ENCODE data around the gene AATK. TPM values are rescaled to one million over a fixed set of nuclear protein-coding genes. Genes with fewer than 3 reads are reported as not detected.

The AATK gene
- total and polyA plus RNA-seq, 2 experiments from 2014 or later, result 1.1 to 5.0 TPM

DNA sequence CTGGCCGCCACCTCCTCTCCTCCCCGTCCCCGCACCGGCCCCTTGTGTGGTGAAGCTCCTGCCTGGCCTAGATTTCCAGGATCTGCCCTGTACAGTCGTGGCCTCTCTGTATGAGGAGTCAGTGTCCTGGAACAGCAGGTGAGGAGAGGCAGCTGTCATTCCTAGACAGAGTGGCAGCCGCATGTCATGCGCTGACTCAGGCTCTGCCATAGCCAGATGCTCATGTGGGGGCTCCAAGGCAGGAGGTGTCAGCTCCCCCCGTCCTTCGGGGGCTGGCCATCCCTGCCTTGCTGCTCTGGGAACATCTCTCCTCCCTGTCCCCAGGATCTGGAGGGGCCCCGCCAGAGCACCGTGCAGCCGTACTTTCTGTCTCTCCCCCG, 70.6 kb downstream of the AATK start:
- Mint-ChIP-seq H3K4me3 (no peak overlapping the region), H3K27ac (peak overlapping the region; percentile 80), H3K9me3 (no peaks in the 10 kb centered on the region), H3K36me3 (ENCODE audit: low read depth) (no peaks in the 10 kb centered on the region), H3K4me1 (peaks cover 30% of the 10 kb centered on the region), H3K27me3 (ENCODE audit: insufficient read depth, low read depth, poor library complexity) (peaks cover 25% of the 10 kb centered on the region)
- Histone ChIP-seq H2AFZ (no peak overlapping the region), H4K20me1 (replicated peaks; ENCODE audit: insufficient read depth) (no peaks in the 10 kb centered on the region), H3K36me3 (ENCODE audit: insufficient read depth) (no peaks in the 10 kb centered on the region), H3K4me3 (no peak overlapping the region), H3K79me2 (replicated peaks; ENCODE audit: insufficient read depth) (no peaks in the 10 kb centered on the region), H3F3A (replicated peaks; ENCODE audit: low read depth) (no peaks in the 10 kb centered on the region), H3K4me1 (ENCODE audit: insufficient read depth) (peaks cover 6% of the 10 kb centered on the region; the same call in 1 of the 2 replicates), H3K9me2 (ENCODE audit: insufficient read depth) (no peaks in the 10 kb centered on the region), H3K27ac (ENCODE audit: low read depth) (no peak overlapping the region), H3K4me2 (no peak overlapping the region; the same call in 1 of the 2 replicates), H3K27me3 (ENCODE audit: insufficient read depth) (no peaks in the 10 kb centered on the region)
- TF ChIP-seq EZH2phosphoT487 (IDR thresholded peaks at IDR 0.05; ENCODE audit: unreplicated experiment) (no peak), ZNF114 (CRISPR knock-in tag; IDR thresholded peaks at IDR 0.05) (no peak), STAT1 (IDR thresholded peaks at IDR 0.05; ENCODE audit: unreplicated experiment) (no peak), EZH2 (IDR thresholded peaks at IDR 0.05; ENCODE audit: low read depth, unreplicated experiment) (no peak), NANOG (IDR thresholded peaks at IDR 0.05; ENCODE audit: borderline replicate concordance) (no peak)
- TF ChIP-seq, protein P1, sequence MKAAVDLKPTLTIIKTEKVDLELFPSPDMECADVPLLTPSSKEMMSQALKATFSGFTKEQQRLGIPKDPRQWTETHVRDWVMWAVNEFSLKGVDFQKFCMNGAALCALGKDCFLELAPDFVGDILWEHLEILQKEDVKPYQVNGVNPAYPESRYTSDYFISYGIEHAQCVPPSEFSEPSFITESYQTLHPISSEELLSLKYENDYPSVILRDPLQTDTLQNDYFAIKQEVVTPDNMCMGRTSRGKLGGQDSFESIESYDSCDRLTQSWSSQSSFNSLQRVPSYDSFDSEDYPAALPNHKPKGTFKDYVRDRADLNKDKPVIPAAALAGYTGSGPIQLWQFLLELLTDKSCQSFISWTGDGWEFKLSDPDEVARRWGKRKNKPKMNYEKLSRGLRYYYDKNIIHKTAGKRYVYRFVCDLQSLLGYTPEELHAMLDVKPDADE (IDR thresholded peaks at IDR 0.05), result no peak
- TF ChIP-seq, protein P2, sequence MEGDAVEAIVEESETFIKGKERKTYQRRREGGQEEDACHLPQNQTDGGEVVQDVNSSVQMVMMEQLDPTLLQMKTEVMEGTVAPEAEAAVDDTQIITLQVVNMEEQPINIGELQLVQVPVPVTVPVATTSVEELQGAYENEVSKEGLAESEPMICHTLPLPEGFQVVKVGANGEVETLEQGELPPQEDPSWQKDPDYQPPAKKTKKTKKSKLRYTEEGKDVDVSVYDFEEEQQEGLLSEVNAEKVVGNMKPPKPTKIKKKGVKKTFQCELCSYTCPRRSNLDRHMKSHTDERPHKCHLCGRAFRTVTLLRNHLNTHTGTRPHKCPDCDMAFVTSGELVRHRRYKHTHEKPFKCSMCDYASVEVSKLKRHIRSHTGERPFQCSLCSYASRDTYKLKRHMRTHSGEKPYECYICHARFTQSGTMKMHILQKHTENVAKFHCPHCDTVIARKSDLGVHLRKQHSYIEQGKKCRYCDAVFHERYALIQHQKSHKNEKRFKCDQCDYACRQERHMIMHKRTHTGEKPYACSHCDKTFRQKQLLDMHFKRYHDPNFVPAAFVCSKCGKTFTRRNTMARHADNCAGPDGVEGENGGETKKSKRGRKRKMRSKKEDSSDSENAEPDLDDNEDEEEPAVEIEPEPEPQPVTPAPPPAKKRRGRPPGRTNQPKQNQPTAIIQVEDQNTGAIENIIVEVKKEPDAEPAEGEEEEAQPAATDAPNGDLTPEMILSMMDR (conservative IDR thresholded peaks at IDR 0.05; ENCODE audit: low read depth in 2 of 2), result no peak
- ATAC-seq (no peak), DNase-seq (ENCODE audit: low spot score) (no peak)

DNA sequence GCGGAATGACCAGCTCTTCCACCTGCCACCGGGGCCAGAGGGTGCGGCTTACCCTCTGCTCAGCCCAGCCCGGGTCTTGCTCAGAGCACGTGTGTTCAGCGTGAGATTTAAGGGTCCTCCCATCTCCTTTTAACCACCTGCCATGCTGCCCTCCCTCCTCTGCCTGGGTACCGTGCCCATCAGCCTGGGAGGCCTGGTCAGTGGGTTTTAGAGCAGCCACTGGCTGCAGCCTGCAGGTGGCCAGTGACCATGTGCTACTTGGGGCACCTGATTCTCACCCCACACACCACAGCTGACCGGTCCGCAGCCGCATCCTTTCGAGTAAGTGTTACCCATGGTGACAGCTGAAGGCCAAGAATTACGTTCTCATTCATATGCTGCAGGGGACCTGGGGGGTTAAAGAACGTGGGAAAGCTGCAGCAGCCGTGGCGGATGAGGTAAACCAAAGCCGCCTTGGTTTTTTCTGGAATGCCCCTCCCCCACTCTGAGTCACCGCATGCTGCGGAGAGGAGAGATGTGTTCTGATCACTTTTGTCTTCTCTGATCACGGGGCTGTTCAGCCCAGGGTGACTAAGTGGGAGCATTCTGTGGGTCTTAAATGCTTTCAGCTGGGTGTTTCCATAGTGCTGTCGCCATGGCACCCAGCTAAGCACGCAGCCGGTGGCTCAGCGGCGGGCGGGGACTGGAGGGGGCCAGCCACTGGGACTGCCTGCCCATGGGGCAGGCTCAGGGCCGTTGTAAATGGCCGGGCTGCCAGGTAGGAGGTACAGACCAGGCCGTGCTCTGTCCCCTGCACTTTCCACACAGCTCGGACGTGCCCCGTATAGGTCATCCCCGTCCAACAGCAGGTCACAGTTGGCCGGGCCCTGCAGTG, 71.3 kb downstream of the AATK start:
- no peaks in the 10 kb centered on the region for H3K27me3 ChIP-seq (ENCODE audit: insufficient read depth)
- H3K9me2 ChIP-seq (ENCODE audit: insufficient read depth), result no peaks in the 10 kb centered on the region
- ATAC-seq, result peak; percentile 12
- H3K4me2 ChIP-seq, result peak overlapping the region; percentile 45; the same call in 1 of the 2 replicates
- DNase-seq (ENCODE audit: low spot score), result peak; percentile 80
- H3K36me3 Mint-ChIP-seq (ENCODE audit: low read depth), result no peaks in the 10 kb centered on the region
- peaks cover 27% of the 10 kb centered on the region for H3K27me3 Mint-ChIP-seq (ENCODE audit: insufficient read depth, low read depth, poor library complexity)
- no peak overlapping the region for H2AFZ ChIP-seq
- H3K36me3 ChIP-seq (ENCODE audit: insufficient read depth), result no peaks in the 10 kb centered on the region
- H3K79me2 ChIP-seq (replicated peaks; ENCODE audit: insufficient read depth), result no peaks in the 10 kb centered on the region
- H3K4me3 ChIP-seq, result no peak overlapping the region
- H3K4me3 Mint-ChIP-seq, result no peak overlapping the region; the same call in 2 of the 3 replicates
- no peaks in the 10 kb centered on the region for H3K9me3 Mint-ChIP-seq
- peak overlapping the region; percentile 79 for H3K27ac Mint-ChIP-seq
- H3K27ac ChIP-seq (ENCODE audit: low read depth), result peak overlapping the region; percentile 26; the same call in 1 of the 2 replicates
- H3K4me1 ChIP-seq (ENCODE audit: insufficient read depth), result peaks cover 6% of the 10 kb centered on the region; the same call in 1 of the 2 replicates
- H4K20me1 ChIP-seq (replicated peaks; ENCODE audit: insufficient read depth), result no peaks in the 10 kb centered on the region
- 0 out of 2 replicates have a peak, but pooled peaks cover 4% of the 10 kb centered on the region for H3F3A ChIP-seq (replicated peaks; ENCODE audit: low read depth)
- H3K4me1 Mint-ChIP-seq, result peaks cover 34% of the 10 kb centered on the region
- TF ChIP-seq, protein P2 (conservative IDR thresholded peaks at IDR 0.05; ENCODE audit: low read depth in 2 of 2), result no peak
- TF ChIP-seq POLR2AphosphoS5 (IDR thresholded peaks at IDR 0.05; ENCODE audit: low read depth), result no peak
- TF ChIP-seq NANOG (IDR thresholded peaks at IDR 0.05; ENCODE audit: borderline replicate concordance), result no peak
- TF ChIP-seq ZNF331 (CRISPR knock-in tag; IDR thresholded peaks at IDR 0.05; ENCODE audit: low read depth), result no peak
- TF ChIP-seq STAT1 (IDR thresholded peaks at IDR 0.05; ENCODE audit: unreplicated experiment), result no peak

All from GM23338 (cell line).